Neural progenitor cell (in vitro differentiated cells): ENCODE results near the gene TIPRL.

ENCODE experiments used
- CTCF ChIP-seq: fragments of 200-600 bp; sonication (generic); IDR thresholded peaks from 2 replicates; pipeline ENCODE4 v1.5.1; 2017; ENCODE audit warnings: antibody characterized with exemption, mild to moderate bottlenecking
- EZH2 ChIP-seq: fragments of 200-600 bp; sonication (generic); IDR thresholded peaks from 2 replicates; pipeline ENCODE4 v1.6.1; 2017; ENCODE audit warnings: antibody characterized with exemption, mild to moderate bottlenecking, moderate library complexity
- EZH2phosphoT487 ChIP-seq: fragments of 200-600 bp; sonication (generic); IDR thresholded peaks from 2 replicates; pipeline ENCODE4 v1.6.1; 2017; ENCODE audit warnings: antibody characterized with exemption

GRCh38 chr1:168135116-168135920, 43.4 kb upstream of the TIPRL start:
- TF ChIP-seq CTCF (no peak), EZH2phosphoT487 (no peak), EZH2 (no peak)
